ENCODE measurements around the gene NOTCH3. TPM values are rescaled to one million over a fixed set of nuclear protein-coding genes. Genes with fewer than 3 reads are reported as not detected.

Gene NOTCH3
- total RNA-seq, 1 experiment from 2014 or later, result 164 TPM

GRCh38 chr19:15137777-15138176 is 63.0 kb downstream of the NOTCH3 start:
- no peak overlapping the region for H3K27ac ChIP-seq (ENCODE audit: insufficient read length, low read depth, low read length)

More at GRCh38 chr19:15137777-15138176, 63.0 kb downstream of the NOTCH3 start:
- H2BK15ac ChIP-seq (ENCODE audit: low read depth, low read length), result no peak overlapping the region
- H3K9ac ChIP-seq (ENCODE audit: extremely low read depth, insufficient read length, low read length), result no peak overlapping the region
- TF ChIP-seq CTCF (conservative IDR thresholded peaks at IDR 0.05), result no peak
- no peak overlapping the region for H3K14ac ChIP-seq (ENCODE audit: insufficient read depth, low read length)
- no peak overlapping the region for H4K91ac ChIP-seq (ENCODE audit: insufficient read length, low read depth, low read length)
- H2BK20ac ChIP-seq (ENCODE audit: low read depth, low read length, poor library complexity, severe bottlenecking), result no peak overlapping the region
- H4K5ac ChIP-seq (ENCODE audit: insufficient read length, low read depth, low read length), result no peak overlapping the region
- no peak overlapping the region for H3T11ph ChIP-seq (ENCODE audit: low read length)
- no peaks in the 10 kb centered on the region for H3K79me2 ChIP-seq (ENCODE audit: insufficient read depth, low read length)
- H3K18ac ChIP-seq (ENCODE audit: insufficient read length, low read depth, low read length), result no peak overlapping the region
- Mint-ChIP-seq H3K9me3 (peaks cover 17 to 22% of the 10 kb centered on the region in 2 experiments), H3K27ac (no peak overlapping the region), H3K4me1 (no peaks in the 10 kb centered on the region), H3K4me3 (no peak overlapping the region), H3K36me3 (ENCODE audit: insufficient read depth in 1 of 3, low read depth in 3 of 3) (no peaks in the 10 kb centered on the region), H3K27me3 (ENCODE audit: low read depth) (peaks cover 18% of the 10 kb centered on the region)
- no peak overlapping the region for H3K56ac ChIP-seq (ENCODE audit: insufficient read length, low read depth, low read length)
- no peak overlapping the region for H2AK5ac ChIP-seq (ENCODE audit: insufficient read length, low read length)
- no peaks in the 10 kb centered on the region for H3K79me1 ChIP-seq (ENCODE audit: insufficient read depth, low read depth, low read length, poor library complexity, severe bottlenecking)
- H2BK5ac ChIP-seq (ENCODE audit: insufficient read length, low read length), result no peak overlapping the region
- H3K9me3 ChIP-seq (ENCODE audit: control insufficient read depth, low read depth, low read length), result no peaks in the 10 kb centered on the region
- H3K4me1 ChIP-seq (ENCODE audit: insufficient read depth, low read length), result no peaks in the 10 kb centered on the region
- H4K20me1 ChIP-seq (ENCODE audit: control insufficient read depth, insufficient read depth, insufficient read length), result no peaks in the 10 kb centered on the region
- H2AFZ ChIP-seq (ENCODE audit: low read length), result no peak overlapping the region
- no peak for DNase-seq
- H4K8ac ChIP-seq (replicated peaks; ENCODE audit: insufficient read length, low read depth, low read length), result no peak overlapping the region
- H3K23ac ChIP-seq (ENCODE audit: insufficient read length, low read depth, low read length), result no peak overlapping the region
- H3K27me3 ChIP-seq (ENCODE audit: insufficient read depth, low read length), result no peaks in the 10 kb centered on the region
- H3K23me2 ChIP-seq (ENCODE audit: insufficient read length, low read depth, low read length, poor library complexity, severe bottlenecking), result no peaks in the 10 kb centered on the region
- no peak overlapping the region for H2BK12ac ChIP-seq (ENCODE audit: insufficient read length, low read depth, low read length)
- H2BK120ac ChIP-seq (ENCODE audit: low read depth, low read length, poor library complexity, severe bottlenecking), result no peak overlapping the region
- H3K4ac ChIP-seq (ENCODE audit: low read depth, low read length), result no peak overlapping the region
- H3K4me2 ChIP-seq (ENCODE audit: insufficient read depth, insufficient read length, low read length), result no peak overlapping the region

Measured in H9 (cell line).